H1 (cell line): ENCODE data around the gene KCNQ1. TPM values are rescaled to one million over a fixed set of nuclear protein-coding genes. Genes with fewer than 3 reads are reported as not detected.

ENCODE experiments used
- CHD1 ChIP-seq: IDR thresholded peaks from 2 replicates; pipeline ENCODE4 v1.6.1; 2012; ENCODE audit warnings: low read depth, low read length, improper control_type of control experiment
- EP300 ChIP-seq, 2 experiments: IDR thresholded peaks; 1 replicate in 1 of 2; 2 replicates in 1 of 2; pipeline ENCODE4 v1.6.1; 2011 to 2012; ENCODE audit warnings: low read depth in 2 of 2, low read length in 2 of 2, mild to moderate bottlenecking in 2 of 2, borderline replicate concordance in 1 of 2, inconsistent platforms in 1 of 2, moderate library complexity in 1 of 2
- HDAC6 ChIP-seq: IDR thresholded peaks from one replicate; pipeline ENCODE4 v1.7.1; 2012; ENCODE audit warnings: low read depth, mild to moderate bottlenecking, inconsistent platforms, low read length, moderate library complexity
- JUN ChIP-seq: IDR thresholded peaks from 2 replicates; pipeline ENCODE4 v1.6.1; 2011; ENCODE audit warnings: low read depth, mild to moderate bottlenecking, improper control_type of control experiment, low read length
- NANOG ChIP-seq: IDR thresholded peaks from 2 replicates; pipeline ENCODE4 v1.6.1; 2011; ENCODE audit warnings: low read length, low read depth, mild to moderate bottlenecking, inconsistent platforms; ENCODE audit not compliant: insufficient read depth, poor library complexity, severe bottlenecking
- POLR2A ChIP-seq, 2 experiments: IDR thresholded peaks; 1 replicate in 1 of 2; 2 replicates in 1 of 2; pipeline ENCODE4 v1.6.1; 2011; ENCODE audit warnings: low read depth in 2 of 2, low read length in 2 of 2, mild to moderate bottlenecking in 2 of 2; ENCODE audit errors: control extremely low read depth in 1 of 2
- POLR2AphosphoS5 ChIP-seq: IDR thresholded peaks from 2 replicates; pipeline ENCODE4 v1.6.1; 2011; ENCODE audit warnings: low read depth, low read length
- TAF1 ChIP-seq: IDR thresholded peaks from 2 replicates; pipeline ENCODE4 v1.6.1; 2011; ENCODE audit warnings: mild to moderate bottlenecking, low read depth, low read length
- polyA plus RNA-seq, 7 experiments: library from polyadenylated mRNA; depleted of rRNA in 3 of 7; stranded (reverse) in 5 of 7; unstranded in 2 of 7; fragments of >200 nt in 5 of 7; fragments of 200-250 nt in 2 of 7; gene quantifications; 1 replicate in 5 of 7; 2 replicates in 1 of 7; 4 replicates in 1 of 7; pipeline versions ENCODE4 v1.2.1 to v1.2.3, GENCODE V29; 2011 to 2013; ENCODE audit warnings: missing spikeins in 2 of 7, mixed read lengths in 2 of 7
- total RNA-seq: library from RNA; stranded (reverse); fragmentation: NEBNext Ultra II Directional; extraction: Animal tissue kit (Norgen Biotek cat#: 25700); gene quantifications from 2 replicates; pipeline ENCODE4 v1.2.1, GENCODE V29; 2021
- TF ChIP-seq, protein P1 (sequence below): IDR thresholded peaks from 2 replicates; pipeline ENCODE4 v1.6.1; 2012; ENCODE audit warnings: inconsistent platforms
- TF ChIP-seq, protein P2 (sequence below): fragments of 300-600 bp; sonication (generic); IDR thresholded peaks from 2 replicates; pipeline ENCODE4 v1.7.1; 2012; ENCODE audit warnings: low read length, moderate library complexity, mild to moderate bottlenecking, inconsistent platforms; ENCODE audit not compliant: insufficient replicate concordance

The KCNQ1 gene
- total and polyA plus RNA-seq, 2 of the 8 experiments (the other 6 are each of a cell fraction or from before 2014, with no cell fraction given), result 1.9 to 2.0 TPM

DNA sequence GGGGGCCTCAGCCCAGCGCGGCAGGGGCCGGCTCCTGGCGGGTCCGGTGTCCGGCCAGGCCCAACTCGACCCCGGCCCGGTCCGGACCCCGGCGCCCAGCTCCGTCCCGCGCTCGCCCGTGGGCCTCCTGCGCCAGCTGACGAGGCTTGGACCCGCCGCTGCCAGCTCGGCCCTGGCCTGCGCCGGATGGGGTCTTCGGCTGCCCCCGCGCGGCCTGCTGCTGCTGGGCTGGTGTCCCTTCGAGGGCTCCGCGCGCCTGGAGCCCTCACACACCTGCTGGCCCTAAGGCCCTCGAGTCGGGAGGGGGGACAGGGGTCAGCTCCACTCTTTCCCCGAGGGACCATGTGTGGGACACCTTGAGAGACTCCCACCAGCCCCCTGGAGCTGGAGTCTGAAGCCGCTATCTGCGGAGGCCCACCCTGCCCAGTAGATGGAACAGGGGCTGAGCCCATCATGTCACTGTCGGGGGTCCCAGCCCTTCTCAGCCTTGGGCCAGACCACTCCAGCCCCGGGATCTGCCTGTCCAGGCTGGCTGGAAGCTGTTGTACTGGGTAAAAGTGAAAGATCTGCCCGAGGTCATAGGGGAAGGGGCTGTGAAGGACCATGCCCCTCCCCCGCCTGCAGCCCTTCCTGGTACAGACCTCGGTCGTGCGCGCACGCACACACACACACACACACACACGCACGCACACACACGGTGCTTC lies 441.5 kb downstream of the KCNQ1 start (continued):
- no peak for TF ChIP-seq CHD1
- TF ChIP-seq POLR2A (IDR thresholded peaks at IDR 0.05; ENCODE audit: control extremely low read depth in 1 of 2, low read depth in 2 of 2, low read length in 2 of 2), result no peak
- no peak for TF ChIP-seq POLR2AphosphoS5
- TF ChIP-seq, protein P1, sequence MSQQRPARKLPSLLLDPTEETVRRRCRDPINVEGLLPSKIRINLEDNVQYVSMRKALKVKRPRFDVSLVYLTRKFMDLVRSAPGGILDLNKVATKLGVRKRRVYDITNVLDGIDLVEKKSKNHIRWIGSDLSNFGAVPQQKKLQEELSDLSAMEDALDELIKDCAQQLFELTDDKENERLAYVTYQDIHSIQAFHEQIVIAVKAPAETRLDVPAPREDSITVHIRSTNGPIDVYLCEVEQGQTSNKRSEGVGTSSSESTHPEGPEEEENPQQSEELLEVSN, result peak; percentile 69
- TF ChIP-seq, protein P2, sequence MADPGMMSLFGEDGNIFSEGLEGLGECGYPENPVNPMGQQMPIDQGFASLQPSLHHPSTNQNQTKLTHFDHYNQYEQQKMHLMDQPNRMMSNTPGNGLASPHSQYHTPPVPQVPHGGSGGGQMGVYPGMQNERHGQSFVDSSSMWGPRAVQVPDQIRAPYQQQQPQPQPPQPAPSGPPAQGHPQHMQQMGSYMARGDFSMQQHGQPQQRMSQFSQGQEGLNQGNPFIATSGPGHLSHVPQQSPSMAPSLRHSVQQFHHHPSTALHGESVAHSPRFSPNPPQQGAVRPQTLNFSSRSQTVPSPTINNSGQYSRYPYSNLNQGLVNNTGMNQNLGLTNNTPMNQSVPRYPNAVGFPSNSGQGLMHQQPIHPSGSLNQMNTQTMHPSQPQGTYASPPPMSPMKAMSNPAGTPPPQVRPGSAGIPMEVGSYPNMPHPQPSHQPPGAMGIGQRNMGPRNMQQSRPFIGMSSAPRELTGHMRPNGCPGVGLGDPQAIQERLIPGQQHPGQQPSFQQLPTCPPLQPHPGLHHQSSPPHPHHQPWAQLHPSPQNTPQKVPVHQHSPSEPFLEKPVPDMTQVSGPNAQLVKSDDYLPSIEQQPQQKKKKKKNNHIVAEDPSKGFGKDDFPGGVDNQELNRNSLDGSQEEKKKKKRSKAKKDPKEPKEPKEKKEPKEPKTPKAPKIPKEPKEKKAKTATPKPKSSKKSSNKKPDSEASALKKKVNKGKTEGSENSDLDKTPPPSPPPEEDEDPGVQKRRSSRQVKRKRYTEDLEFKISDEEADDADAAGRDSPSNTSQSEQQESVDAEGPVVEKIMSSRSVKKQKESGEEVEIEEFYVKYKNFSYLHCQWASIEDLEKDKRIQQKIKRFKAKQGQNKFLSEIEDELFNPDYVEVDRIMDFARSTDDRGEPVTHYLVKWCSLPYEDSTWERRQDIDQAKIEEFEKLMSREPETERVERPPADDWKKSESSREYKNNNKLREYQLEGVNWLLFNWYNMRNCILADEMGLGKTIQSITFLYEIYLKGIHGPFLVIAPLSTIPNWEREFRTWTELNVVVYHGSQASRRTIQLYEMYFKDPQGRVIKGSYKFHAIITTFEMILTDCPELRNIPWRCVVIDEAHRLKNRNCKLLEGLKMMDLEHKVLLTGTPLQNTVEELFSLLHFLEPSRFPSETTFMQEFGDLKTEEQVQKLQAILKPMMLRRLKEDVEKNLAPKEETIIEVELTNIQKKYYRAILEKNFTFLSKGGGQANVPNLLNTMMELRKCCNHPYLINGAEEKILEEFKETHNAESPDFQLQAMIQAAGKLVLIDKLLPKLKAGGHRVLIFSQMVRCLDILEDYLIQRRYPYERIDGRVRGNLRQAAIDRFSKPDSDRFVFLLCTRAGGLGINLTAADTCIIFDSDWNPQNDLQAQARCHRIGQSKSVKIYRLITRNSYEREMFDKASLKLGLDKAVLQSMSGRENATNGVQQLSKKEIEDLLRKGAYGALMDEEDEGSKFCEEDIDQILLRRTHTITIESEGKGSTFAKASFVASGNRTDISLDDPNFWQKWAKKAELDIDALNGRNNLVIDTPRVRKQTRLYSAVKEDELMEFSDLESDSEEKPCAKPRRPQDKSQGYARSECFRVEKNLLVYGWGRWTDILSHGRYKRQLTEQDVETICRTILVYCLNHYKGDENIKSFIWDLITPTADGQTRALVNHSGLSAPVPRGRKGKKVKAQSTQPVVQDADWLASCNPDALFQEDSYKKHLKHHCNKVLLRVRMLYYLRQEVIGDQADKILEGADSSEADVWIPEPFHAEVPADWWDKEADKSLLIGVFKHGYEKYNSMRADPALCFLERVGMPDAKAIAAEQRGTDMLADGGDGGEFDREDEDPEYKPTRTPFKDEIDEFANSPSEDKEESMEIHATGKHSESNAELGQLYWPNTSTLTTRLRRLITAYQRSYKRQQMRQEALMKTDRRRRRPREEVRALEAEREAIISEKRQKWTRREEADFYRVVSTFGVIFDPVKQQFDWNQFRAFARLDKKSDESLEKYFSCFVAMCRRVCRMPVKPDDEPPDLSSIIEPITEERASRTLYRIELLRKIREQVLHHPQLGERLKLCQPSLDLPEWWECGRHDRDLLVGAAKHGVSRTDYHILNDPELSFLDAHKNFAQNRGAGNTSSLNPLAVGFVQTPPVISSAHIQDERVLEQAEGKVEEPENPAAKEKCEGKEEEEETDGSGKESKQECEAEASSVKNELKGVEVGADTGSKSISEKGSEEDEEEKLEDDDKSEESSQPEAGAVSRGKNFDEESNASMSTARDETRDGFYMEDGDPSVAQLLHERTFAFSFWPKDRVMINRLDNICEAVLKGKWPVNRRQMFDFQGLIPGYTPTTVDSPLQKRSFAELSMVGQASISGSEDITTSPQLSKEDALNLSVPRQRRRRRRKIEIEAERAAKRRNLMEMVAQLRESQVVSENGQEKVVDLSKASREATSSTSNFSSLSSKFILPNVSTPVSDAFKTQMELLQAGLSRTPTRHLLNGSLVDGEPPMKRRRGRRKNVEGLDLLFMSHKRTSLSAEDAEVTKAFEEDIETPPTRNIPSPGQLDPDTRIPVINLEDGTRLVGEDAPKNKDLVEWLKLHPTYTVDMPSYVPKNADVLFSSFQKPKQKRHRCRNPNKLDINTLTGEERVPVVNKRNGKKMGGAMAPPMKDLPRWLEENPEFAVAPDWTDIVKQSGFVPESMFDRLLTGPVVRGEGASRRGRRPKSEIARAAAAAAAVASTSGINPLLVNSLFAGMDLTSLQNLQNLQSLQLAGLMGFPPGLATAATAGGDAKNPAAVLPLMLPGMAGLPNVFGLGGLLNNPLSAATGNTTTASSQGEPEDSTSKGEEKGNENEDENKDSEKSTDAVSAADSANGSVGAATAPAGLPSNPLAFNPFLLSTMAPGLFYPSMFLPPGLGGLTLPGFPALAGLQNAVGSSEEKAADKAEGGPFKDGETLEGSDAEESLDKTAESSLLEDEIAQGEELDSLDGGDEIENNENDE, result no peak
- no peak for TF ChIP-seq EP300 (IDR thresholded peaks at IDR 0.05; ENCODE audit: borderline replicate concordance in 1 of 2, low read depth in 2 of 2, low read length in 2 of 2)
- no peak for TF ChIP-seq HDAC6
- no peak for TF ChIP-seq JUN
- no peak for TF ChIP-seq TAF1
- TF ChIP-seq NANOG, result no peak
